ENCODE results near the gene RASA1.

The RASA1 gene

DNA sequence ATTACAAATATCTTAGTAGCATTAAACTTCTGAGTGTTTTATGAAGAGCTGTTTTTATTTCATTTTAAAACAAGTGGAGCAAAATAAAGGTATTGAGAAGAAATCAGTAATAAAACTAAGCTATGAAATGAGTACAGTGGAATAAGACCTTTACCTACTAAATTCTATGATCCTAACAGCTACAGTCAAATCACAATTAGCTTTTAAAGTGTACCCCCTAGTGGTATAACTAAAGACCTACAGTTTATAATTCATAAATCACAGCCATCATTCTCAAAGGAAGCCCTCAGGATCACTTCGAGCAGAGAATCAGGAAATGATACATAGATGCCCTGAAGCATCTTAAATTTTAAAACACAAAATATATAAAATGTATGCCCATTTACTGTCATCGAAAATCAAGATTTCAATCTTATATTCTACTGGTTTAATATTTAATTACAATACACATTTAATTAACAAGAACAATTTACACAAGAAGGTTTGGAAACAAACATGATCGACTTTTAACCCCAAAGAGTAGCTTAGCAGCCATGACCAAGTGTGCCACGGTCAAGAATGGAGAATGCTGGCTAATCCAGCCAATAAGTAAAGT, 132.7 kb downstream of the RASA1 start:
- DNase-seq = no peak

GRCh38 chr5:87401626-87402025, 133.9 kb downstream of the RASA1 start:
- no peak for DNase-seq

DNA sequence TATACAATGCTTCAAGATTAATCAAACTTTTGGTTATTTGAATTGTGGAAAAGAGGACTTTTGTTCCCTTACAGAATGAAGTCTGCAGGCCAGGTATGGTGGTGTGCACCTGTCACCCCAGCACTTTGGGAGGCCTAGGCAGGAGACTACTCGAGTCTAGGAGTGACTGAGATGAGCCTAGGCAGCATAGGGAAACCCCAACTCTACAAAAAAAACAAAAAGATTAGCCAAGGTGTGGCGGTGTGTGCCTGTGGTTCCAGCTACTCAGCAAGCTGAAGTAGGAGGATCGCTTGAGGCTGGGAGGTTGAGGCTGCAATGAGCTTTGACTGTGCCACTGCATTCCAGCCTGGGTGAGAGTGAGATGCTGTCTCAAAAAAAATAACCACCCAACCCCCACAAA, 135.7 kb downstream of the RASA1 start:
- DNase-seq = no peak

DNA sequence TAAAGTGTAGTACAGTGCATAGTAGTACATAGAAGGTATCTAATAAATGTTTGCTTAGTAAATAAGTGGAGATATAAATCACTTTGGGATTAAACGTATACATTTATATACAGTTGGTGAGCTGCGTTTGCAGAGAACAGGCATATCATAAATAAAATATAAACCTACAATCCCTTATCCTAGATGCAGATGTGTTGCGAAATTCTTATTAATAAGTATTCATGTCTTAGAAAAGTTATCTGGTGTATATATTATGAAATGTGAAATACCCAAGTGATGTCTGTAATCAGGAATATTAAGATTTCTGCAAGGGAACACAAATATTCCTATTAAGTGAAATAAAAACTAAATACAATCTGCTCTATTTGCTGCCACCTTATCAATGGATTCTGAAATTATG, 136.2 kb downstream of the RASA1 start:
- no peak for DNase-seq

- no peak for DNase-seq
Observed at GRCh38 chr5:87404359-87404758, 136.7 kb downstream of the RASA1 start.

DNA sequence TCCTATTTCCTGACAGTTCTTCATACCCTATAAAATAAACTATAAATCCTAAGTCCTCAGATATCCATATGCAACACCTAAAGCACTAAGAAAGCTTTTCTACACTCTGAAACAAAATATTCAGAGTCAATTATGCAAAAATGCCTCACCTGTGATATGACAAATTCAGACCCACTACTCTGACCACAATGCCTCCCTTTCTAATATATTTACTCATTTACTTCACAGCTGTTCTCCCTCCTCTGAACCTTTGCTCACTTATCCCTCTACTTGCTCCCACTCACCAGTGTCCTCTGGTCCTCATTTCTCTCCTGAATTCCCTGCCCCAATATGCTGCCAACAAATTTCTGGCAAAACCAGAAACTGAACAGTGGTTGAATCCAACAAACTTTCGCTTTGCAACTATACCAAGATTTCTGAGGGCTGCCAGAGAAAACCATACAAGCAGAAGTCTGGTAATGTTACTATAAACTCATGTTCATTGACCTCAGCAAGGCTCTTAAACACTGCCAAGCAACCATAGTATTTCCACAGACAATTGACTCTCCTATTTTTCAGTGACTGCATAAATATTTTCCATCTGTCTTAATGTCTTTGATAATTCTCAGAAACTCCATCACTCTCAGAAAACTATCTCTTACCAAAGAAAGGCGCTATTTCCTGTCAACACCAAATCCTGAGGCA, 137.9 kb downstream of the RASA1 start:
- DNase-seq = no peak

DNA sequence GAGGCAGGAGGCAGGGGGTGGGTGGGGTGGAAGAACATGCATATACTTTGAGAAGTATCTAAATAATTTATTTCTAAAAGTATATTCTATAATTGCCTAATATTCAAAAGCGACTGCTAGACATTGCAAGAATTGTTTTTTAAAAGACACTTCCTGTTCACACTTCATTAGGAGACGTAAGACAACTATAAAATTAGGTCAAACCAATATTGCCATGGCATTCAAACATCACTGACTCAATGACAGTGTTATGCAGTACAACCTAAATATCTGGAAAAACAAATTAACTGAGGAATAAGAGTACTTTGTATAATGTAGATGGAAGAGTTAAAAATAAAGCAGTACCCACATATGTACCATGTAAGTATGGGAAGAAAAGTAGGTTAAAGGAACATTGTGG, 140.5 kb downstream of the RASA1 start:
- no peak for DNase-seq

DNA sequence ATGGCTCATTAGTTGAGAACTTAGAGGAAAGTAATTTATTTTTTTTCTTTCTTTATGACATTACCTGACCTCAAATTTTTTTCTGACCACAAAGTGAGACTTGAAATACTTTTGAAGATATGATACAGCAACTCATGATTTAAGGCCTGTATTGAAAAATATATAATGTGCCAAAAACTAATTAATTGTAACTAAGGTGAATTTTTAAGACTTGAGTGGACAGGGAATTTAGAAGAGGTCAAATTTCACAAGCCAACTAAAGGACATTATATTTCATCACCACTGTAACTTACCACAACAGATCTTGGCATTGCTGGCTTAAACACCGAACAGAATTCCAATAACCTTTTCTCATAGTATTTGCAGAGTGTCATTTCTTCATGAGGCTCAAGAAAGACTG, 143.2 kb downstream of the RASA1 start:
- DNase-seq = no peak

DNA sequence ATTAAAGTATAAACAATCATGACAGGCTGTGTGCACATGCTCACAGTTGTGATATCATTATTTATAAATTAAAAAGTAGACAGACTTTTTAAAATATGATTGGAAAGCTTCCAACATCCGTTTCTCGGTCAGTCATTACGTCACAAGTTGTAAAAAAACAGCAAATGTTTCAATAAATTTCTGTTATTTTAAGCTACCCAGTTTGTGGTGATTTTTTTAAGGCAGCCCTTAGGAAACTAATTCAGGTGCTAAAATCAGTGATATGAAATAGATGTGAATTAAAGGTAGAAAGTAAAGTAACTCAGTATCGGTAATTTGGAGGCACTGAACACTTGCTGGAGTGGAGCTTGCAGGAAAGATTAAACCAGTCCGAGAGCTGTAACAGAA, 143.9 kb downstream of the RASA1 start:
- DNase-seq = no peak

GRCh38 chr5:87411973-87412629, 144.4 kb downstream of the RASA1 start:
- peak in 33 of 56 donors; percentile 4 to 68 (median 34) for DNase-seq

DNA sequence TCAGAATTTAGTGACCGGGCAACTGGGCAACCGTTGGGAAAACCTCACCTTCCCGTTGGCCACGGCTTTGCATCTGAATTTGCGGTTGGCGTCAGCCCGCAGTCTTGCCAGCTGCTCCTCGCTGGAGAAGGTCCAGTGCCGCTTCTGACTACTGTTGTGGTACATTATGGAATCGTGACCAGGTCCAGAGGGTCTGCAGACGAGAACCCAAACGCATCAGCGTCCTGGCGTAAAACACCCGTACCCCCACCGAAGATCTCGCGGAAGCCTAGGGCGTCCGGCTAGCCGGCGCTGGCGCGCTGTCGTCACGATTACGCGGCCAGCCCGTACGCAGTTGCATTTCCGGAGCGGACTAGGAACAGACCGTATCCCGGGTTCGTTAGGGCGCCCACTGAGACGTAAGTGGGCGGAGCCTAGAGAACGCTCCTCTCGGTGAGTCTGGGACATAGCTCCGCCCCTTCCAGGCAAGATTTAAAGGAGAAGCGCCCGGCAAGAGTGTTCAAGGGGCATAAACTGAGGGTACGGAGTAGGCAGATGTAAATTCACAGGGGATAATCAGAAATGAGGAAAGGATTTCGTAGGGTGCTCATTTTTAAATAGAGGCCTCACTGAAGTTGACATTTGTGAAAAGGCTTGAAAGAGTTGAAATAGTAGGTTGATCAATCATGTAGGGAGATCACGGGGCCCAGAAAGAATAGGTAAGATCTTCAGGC, 145.1 kb downstream of the RASA1 start, which contains the start of gene CCNH:
Gene CCNH, minus strand, starts transcription at position 301 of the 713 bp plus-strand sequence. Its CDS starts 136 bp downstream, at position 165.
- DNase-seq = peak; percentile 64 to 99 (median 97)

GRCh38 chr5:87413343-87413645, 145.6 kb downstream of the RASA1 start:
- DNase-seq = peak in 4 of 56 donors; percentile 23 to 50 (median 35)

DNA sequence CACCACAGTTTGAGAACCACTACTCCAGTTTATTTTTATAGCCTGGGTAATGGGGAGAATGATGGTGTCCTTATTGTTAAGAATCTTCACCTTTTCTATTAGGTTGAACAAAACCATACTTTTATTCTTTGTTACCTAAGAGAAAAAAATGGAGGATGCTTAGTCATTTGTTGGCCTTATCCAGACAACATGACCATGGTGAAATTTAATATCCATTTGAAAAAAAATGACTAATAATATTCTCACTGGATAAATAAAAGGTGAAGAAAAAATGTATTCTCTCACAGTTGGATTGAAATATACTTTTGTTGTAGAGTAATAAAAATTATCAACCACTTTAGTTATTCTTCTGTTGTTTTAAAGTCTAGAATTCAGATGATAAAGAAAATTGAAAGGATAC, 150.8 kb downstream of the RASA1 start:
- no peak for DNase-seq

GRCh38 chr5:87421307-87421706, 153.6 kb downstream of the RASA1 start:
- DNase-seq = no peak

DNA sequence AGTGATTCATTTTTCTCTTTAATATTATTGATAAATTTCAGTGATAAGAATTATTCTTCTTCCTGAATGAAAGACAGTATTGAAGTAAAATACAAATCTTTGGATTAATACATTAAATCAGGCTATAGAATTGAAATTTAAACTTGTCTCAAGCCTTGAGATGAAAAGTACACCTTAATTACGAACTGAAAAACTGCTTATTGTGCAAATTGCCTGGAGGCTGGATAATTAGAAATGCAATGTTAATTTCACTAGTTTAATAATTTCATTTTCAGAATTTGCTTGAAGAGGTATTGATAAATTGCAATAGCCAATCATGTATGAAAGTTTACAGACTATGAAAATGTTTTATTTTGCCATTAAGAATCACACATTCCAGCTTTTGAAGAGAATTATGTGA, 156.1 kb downstream of the RASA1 start:
- DNase-seq = no peak

GRCh38 chr5:87430863-87431457, 163.3 kb downstream of the RASA1 start:
- DNase-seq = no peak

GRCh38 chr5:87432460-87432859, 164.8 kb downstream of the RASA1 start:
- no peak for DNase-seq

GRCh38 chr5:87433945-87434344, 166.3 kb downstream of the RASA1 start:
- DNase-seq = no peak

- DNase-seq = no peak
Observed at GRCh38 chr5:87434461-87434860, 166.8 kb downstream of the RASA1 start.

GRCh38 chr5:87435144-87435694, 167.5 kb downstream of the RASA1 start:
- no peak for DNase-seq

DNA sequence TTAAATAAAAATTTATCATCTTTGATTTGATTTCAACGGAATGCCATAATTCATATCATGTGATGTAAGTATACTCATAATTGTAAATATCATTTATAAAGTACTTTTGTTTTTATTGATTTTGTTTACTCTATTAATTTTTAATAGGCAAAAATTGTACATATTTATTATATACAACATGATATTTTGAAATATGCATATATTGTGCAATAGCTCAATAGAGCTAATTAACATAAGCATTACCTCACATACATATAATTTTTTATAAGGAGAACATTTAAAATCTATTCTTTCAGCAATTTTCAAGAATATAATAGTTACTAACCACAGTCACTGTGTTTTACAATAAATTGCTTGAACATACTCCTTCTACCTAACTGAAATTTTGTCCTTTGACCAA, 170.0 kb downstream of the RASA1 start:
- DNase-seq = no peak

GRCh38 chr5:87438231-87438630, 170.5 kb downstream of the RASA1 start:
- no peak for DNase-seq

All from amygdala (tissue), 56 donors.